ENCODE measurements around the gene NUP153.
"Not testable (repeated sequence)": the region's sequence is repeated elsewhere in the genome, so short reads cannot be mapped to it uniquely, and the experiment has no call there.

Gene NUP153

GRCh38 chr6:17600527-17601385 lies 106.0 kb downstream of the NUP153 start:
- peak; percentile 58 for DNase-seq

- DNase-seq, result peak; percentile 98
These were observed 106.7 kb downstream of the NUP153 start, which contains the start of gene FAM8A1 for GRCh38 chr6:17599877-17600526. TSS of gene FAM8A1 (plus strand) at chr6:17600302. CDS start at chr6:17600410, 108 bp downstream.

DNA sequence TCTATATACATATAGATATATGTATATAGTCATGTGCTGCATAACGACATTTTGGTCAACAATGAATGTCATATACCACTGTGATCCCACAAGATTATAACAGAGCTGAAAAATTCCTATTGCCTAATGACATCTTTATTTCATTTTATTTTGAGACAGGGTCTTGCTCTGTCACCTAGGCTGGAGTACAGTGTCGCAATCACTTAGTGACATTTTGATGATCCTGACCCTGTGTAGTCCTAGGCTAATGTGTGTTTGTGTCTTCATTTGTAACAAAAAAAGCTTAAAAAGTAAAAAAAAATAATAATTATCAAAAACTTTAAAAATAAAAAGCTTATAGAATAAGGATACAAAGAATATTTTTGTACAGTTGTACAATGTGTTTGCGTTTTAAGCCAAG lies 110.6 kb downstream of the NUP153 start:
- DNase-seq, result no peak

- no peak for DNase-seq
These were observed 113.5 kb downstream of the NUP153 start for GRCh38 chr6:17593246-17593645.

DNA sequence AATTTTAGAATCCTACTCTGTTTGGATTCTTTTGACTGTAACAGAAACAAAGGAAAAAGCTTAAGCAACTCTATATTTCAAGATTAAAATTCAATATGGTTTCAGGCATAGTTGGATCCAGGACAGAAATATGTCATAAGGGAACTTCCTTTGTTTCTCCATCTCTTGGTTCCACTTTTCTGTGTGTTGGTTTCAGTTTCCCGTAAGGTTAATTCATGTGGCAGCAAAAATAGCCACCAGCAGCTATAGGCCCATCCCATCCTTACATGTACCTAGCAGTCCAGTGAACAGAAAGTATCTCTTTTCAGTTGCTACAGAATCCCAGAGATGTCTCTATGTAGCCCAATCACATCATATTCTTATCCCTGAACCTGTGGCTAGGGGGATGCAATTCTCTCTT lies 115.4 kb downstream of the NUP153 start:
- DNase-seq, result no peak

DNA sequence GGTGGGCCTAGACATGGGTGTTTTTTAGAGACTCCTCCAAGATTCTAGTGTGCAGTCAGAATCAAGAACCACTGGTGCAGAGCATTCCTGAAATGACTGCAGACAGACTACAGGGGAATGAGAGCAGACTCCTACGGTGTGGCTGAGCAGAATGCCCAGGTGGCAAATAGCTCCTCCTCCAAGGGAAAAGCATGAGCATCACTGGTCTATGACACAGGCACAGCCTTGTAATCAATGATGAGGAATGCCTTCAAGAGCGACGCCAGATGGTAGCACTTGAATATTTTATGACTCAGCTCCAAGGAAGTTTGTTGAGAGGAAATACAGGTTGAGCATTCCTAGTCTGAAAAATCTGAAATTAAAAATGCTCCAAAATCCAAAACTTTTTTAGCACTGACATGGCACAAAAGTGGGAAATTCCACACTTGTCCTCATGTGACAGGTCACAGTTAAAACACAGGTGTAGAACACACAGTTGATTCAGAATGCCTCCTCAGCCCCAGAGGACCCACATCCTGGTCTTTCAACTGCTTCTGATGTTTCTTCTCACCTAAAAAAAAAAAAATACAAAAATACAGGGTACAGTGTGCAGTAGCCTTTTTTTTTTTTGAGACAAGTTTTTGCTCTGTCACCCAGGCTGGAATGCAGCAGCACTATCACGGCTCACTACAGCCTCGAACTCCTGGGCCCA lies 117.2 kb downstream of the NUP153 start:
- no peak for DNase-seq

DNA sequence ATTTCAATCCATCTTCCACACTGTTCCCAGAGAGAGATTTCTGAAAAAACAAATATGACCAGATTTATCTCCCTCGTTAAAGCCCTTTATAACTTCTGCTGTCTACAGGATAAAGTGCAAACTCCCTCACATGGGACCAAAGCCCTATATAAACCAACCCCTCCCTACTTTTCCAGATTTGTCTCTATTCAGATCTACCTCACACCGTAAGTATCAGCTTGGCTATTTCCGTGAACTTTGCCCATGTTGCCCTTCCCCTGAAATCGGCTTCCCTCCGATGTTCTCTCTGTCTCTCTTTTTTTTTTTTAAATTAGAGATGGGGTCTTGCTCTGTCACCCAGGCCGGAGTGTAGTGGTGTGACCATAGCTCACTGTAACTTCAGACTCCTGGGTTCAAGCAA lies 118.7 kb downstream of the NUP153 start:
- DNase-seq, result no peak

DNA sequence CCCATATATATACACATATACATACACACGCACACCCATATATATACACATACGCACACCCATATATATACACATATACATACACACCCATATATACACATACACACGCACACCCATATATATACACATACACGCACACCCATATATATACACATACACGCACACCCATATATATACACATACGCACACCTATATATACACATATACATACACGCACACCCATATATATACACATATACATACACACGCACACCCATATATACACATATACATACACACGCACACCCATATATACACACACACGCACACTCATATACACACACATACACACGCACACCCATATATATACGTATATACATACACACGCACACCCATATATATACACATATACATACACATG lies 120.1 kb downstream of the NUP153 start:
- not testable (repeated sequence) for DNase-seq

GRCh38 chr6:17585766-17586490 lies 120.8 kb downstream of the NUP153 start:
- DNase-seq, result no peak

DNA sequence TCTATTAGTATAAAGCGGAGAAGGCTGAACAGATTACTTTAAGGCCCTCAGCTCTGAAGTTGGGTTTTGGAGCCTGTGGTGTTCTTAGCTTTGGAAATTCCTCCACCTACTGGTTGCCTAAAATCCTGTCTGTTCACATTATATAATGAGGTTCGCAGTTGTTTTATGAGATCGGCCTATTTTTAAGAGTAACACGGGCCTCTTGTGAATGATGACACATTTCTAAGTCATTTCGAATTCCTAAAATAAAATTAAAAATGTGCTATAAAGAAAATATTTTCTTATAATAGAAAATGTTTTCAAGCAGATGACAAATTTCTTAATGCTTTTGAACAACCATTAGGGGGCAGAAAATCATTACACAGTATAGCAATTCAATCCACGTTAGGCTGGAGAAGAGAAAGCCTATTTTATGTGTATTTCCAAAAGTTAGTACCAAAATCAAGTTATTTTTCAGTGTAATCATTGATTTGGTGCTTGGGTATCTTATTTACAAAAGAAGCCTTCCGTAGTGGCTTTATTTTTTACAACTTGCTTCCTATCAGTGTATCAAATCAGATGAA lies 122.4 kb downstream of the NUP153 start:
- no peak for DNase-seq

- no peak for DNase-seq
These were observed 122.9 kb downstream of the NUP153 start for GRCh38 chr6:17583811-17584210.

DNA sequence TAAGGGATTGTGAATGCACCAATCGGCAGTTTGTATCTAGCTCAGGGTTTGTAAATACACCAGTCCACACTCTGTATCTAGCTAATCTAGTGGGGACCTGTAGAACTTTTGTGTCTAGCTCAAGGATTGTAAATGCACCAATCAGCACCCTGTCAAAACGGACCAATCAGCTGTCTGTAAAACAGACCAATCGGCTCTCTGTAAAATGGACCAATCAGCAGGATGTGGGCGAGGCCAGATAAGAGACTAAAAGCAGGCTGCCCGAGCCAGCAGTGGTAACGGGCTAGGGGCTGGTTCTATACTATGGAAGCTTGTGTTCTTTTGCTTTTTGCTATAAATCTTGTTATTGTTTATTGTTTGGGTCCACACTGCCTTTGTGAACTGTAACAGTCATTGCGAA lies 125.4 kb downstream of the NUP153 start:
- DNase-seq, result not testable (repeated sequence)

GRCh38 chr6:17580518-17581048 lies 126.1 kb downstream of the NUP153 start:
- DNase-seq, result peak; percentile 61

DNA sequence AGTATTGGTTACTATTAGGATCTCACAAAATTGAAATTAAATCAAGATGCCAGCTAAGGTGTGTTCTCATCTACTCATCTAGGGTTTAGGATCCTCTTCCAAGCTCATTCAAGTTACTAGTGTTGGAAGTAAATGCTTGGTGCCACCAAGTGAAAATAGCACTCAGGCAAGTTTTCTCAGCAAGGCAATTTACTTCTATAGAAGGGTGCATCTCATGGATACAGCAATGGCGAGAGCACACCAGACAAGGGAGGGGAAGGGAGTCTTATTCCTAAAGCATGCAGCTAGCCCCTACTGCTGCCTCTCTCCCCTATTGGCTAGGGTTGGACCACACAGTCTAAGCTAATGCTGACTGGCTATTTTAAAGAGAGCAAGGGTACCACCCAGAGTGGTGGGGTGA lies 129.7 kb downstream of the NUP153 start:
- no peak for DNase-seq

- no peak for DNase-seq
These were observed 131.7 kb downstream of the NUP153 start for GRCh38 chr6:17574866-17575560.

DNA sequence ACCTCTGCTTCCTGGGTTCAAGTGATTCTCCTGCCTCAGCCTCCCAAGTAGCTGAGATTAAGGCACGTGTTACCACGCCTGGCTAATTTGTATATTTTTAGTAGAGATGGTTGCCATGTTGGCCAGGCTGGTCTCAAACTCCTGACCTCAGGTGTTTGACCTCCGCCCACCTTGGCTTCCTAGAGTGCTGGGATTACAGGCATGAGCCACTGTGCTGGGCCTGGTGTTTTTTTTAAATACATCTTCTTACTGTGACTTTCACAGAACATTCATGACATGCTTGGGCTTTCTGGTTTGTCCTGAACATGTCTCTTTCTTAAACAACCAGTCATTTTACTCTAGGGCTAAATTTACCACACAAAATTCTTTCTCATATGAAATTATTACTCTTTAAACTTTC lies 141.3 kb downstream of the NUP153 start:
- DNase-seq, result no peak

Data from stimulated activated CD4-positive, alpha-beta T cell treated with anti-CD3 and anti-CD28 coated beads, Interleukin-15, amount 100 ng/mL, for 24 hours (primary cell).